Esophagus muscularis mucosa (tissue), 4 donors: ENCODE data around the gene ADAM10.

Source experiments
- CTCF ChIP-seq, 3 experiments: fragments of 200-600 bp in 2 of 3; fragments of 450-650 bp in 1 of 3; sonication (generic) in 2 of 3; IDR thresholded peaks; one replicate each; pipeline ENCODE4 v1.5.1; 2017 to 2019; ENCODE audit warnings: antibody characterized with exemption in 3 of 3, mild to moderate bottlenecking in 2 of 3, moderate library complexity in 1 of 3
- EP300 ChIP-seq: sonication (generic); formaldehyde crosslinking; IDR thresholded peaks from one replicate; pipeline ENCODE4 v1.6.1; 2017; ENCODE audit warnings: antibody characterized with exemption
- POLR2A ChIP-seq: fragments of 450-650 bp; IDR thresholded peaks from one replicate; pipeline ENCODE4 v1.6.1; 2017; ENCODE audit warnings: antibody characterized with exemption, moderate library complexity, mild to moderate bottlenecking, low read depth
- POLR2AphosphoS5 ChIP-seq, 2 donors: sonication (generic); formaldehyde crosslinking; IDR thresholded peaks; one replicate each; pipeline ENCODE4 v1.6.1; 2017; ENCODE audit warnings: antibody characterized with exemption in 2 of 2

GRCh38 chr15:58797505-58797904, 48.0 kb upstream of the ADAM10 start:
- TF ChIP-seq CTCF (IDR thresholded peaks at IDR 0.05) (no peak), POLR2A (no peak), EP300 (no peak), POLR2AphosphoS5 (IDR thresholded peaks at IDR 0.05) (no peak)
